ENCODE measurements around the gene TNFSF11.

- TF ChIP-seq CTCF (IDR thresholded peaks at IDR 0.05; ENCODE audit: low read depth, low read length, poor library complexity, severe bottlenecking) (no peak), EZH2phosphoT487 (IDR thresholded peaks at IDR 0.05; ENCODE audit: borderline replicate concordance, low read length) (no peak)
Measured at GRCh38 chr13:42600943-42601342, 27.0 kb downstream of the TNFSF11 start.

Measured in DOHH2 (cell line).